Vagina (tissue), 2 donors: Measurements from ENCODE around the gene MAPK8IP1. TPM values are rescaled to one million over a fixed set of nuclear protein-coding genes. Genes with fewer than 3 reads are reported as not detected.

ENCODE experiments used
- DNase-seq, 2 donors: peaks; one replicate each; pipeline ENCODE4 v3.0.0-alpha.2; 2017; ENCODE audit errors: extremely low spot score in 2 of 2
- H3K27ac ChIP-seq: fragments of 200-600 bp; sonication (generic); one replicate; pipeline ENCODE4 v1.5.1; 2019
- H3K27me3 ChIP-seq: fragments of 200-600 bp; sonication (generic); one replicate; pipeline ENCODE4 v1.5.1; 2019
- H3K36me3 ChIP-seq, 2 donors: fragments of 200-600 bp; sonication (generic); one replicate each; pipeline ENCODE4 v1.5.1; 2017 to 2019
- H3K4me1 ChIP-seq: fragments of 200-600 bp; sonication (generic); one replicate; pipeline ENCODE4 v1.5.1; 2019
- H3K4me3 ChIP-seq, 2 donors: fragments of 200-600 bp; sonication (generic); 1 replicate in 1 of 2; 2 replicates in 1 of 2; pipeline ENCODE4 v1.5.1; 2016 to 2019
- H3K9me3 ChIP-seq: fragments of 200-600 bp; sonication (generic); one replicate; pipeline ENCODE4 v1.5.1; 2019
- POLR2A ChIP-seq, 2 donors: fragments of 450-650 bp; IDR thresholded peaks; one replicate each; pipeline ENCODE4 v1.6.1; 2017; ENCODE audit warnings: antibody characterized with exemption in 2 of 2, mild to moderate bottlenecking in 2 of 2, moderate library complexity in 2 of 2
- POLR2AphosphoS5 ChIP-seq, 2 donors: sonication (generic); formaldehyde crosslinking; IDR thresholded peaks; one replicate each; pipeline ENCODE4 v1.9.0; 2017; ENCODE audit warnings: antibody characterized with exemption in 2 of 2, mild to moderate bottlenecking in 2 of 2, low read depth in 1 of 2; ENCODE audit not compliant: insufficient read depth in 1 of 2
- intact Hi-C: fragments of 100-400 bp; cut with DNase I; formaldehyde crosslinking; loops from one replicate; pipeline ENCODE4 v1.15.1; 2023
- total RNA-seq: library from RNA; depleted of rRNA; stranded (reverse); fragments of >200 nt; gene quantifications from one replicate; pipeline ENCODE4 v1.2.3, GENCODE V29; 2016
- TF ChIP-seq, protein P1 (sequence below), 3 experiments: fragments of 450-650 bp in 2 of 3; fragments of 200-600 bp in 1 of 3; sonication (generic) in 1 of 3; IDR thresholded peaks; one replicate each; pipeline ENCODE4 v1.5.1; 2017 to 2019; ENCODE audit warnings: antibody characterized with exemption in 3 of 3, mild to moderate bottlenecking in 2 of 3, moderate library complexity in 2 of 3

Gene MAPK8IP1
- total RNA-seq, 1 donor from 2014 or later: 7.1 TPM

DNA sequence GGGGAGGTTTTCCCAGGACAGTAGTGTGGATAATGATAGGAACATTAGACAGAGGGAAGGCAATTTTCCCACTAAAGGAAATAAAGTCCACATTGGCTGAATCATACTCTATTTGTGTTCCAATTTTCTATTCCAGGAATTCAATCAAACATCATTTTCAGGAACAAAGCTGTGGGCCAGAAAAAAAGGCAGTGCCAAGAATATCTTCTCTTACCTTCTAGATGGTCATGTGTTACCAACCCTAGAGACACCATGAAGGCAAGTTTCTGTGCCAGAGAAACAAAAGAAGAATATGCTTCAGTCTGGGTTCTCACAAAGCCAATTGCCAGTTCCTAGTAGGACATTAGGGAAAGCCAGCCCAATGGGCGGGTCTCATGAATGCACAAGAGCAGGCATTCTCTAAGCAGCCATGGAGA, 64.5 kb downstream of the MAPK8IP1 start:
- H3K4me1 ChIP-seq: no peaks in the 10 kb centered on the region
- H3K36me3 ChIP-seq: peaks cover 0 to 67% of the 10 kb centered on the region in 2 donors
- H3K27me3 ChIP-seq: no peaks in the 10 kb centered on the region
- no peak overlapping the region for H3K27ac ChIP-seq
- no peaks in the 10 kb centered on the region for H3K9me3 ChIP-seq
- DNase-seq: no peak
- H3K4me3 ChIP-seq: no peak overlapping the region
- intact Hi-C loops: no loop called here
- TF ChIP-seq, protein P1, sequence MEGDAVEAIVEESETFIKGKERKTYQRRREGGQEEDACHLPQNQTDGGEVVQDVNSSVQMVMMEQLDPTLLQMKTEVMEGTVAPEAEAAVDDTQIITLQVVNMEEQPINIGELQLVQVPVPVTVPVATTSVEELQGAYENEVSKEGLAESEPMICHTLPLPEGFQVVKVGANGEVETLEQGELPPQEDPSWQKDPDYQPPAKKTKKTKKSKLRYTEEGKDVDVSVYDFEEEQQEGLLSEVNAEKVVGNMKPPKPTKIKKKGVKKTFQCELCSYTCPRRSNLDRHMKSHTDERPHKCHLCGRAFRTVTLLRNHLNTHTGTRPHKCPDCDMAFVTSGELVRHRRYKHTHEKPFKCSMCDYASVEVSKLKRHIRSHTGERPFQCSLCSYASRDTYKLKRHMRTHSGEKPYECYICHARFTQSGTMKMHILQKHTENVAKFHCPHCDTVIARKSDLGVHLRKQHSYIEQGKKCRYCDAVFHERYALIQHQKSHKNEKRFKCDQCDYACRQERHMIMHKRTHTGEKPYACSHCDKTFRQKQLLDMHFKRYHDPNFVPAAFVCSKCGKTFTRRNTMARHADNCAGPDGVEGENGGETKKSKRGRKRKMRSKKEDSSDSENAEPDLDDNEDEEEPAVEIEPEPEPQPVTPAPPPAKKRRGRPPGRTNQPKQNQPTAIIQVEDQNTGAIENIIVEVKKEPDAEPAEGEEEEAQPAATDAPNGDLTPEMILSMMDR (IDR thresholded peaks at IDR 0.05): no peak
- no peak for TF ChIP-seq POLR2AphosphoS5 (IDR thresholded peaks at IDR 0.05; ENCODE audit: insufficient read depth in 1 of 2, low read depth in 1 of 2)
- TF ChIP-seq POLR2A (IDR thresholded peaks at IDR 0.05): no peak

Other genes with a start within 250 kb of the MAPK8IP1 start
- gene CHST1, start 220.0 kb upstream of the MAPK8IP1 start, total RNA-seq: 2.0 TPM
- gene SLC35C1, start 80.5 kb upstream of the MAPK8IP1 start, total RNA-seq: 16.7 TPM
- gene CRY2, start 38.2 kb upstream of the MAPK8IP1 start, total RNA-seq: 54.3 TPM
- not detected for gene FREY1, start 21.6 kb downstream of the MAPK8IP1 start, total RNA-seq
- gene PEX16, start 32.2 kb downstream of the MAPK8IP1 start, total RNA-seq: 35.8 TPM
- 6.6 TPM for gene LARGE2, start 37.0 kb downstream of the MAPK8IP1 start, total RNA-seq
- gene PHF21A, start 235.8 kb downstream of the MAPK8IP1 start, total RNA-seq: 66.8 TPM